CD4-positive, alpha-beta memory T cell (primary cell): ENCODE measurements around the gene IFNE. TPM values are rescaled to one million over a fixed set of nuclear protein-coding genes. Genes with fewer than 3 reads are reported as not detected.

Source experiments
- CTCF ChIA-PET: fragments of 350-600 bp; sonication (Branson Sonifier 250); formaldehyde crosslinking; loops from one replicate; lab custom pipeline; 2021; ENCODE audit warnings: inconsistent platforms; ENCODE audit not compliant: partially characterized antibody; lab: Charles Lee
- POLR2A ChIA-PET: fragments of 350-600 bp; sonication (Branson Sonifier 250); formaldehyde crosslinking; loops from one replicate; lab custom pipeline; 2021; ENCODE audit not compliant: partially characterized antibody; lab: Charles Lee
- DNase-seq, 5 donors: peaks; one replicate each; pipeline versions ENCODE4 v3.0.0 to v3.0.0-alpha.2; 2020 to 2022; ENCODE audit warnings: mixed read lengths in 1 of 5
- H3K27ac ChIP-seq: one replicate; pipeline ENCODE4 v1.7.0; 2013; ENCODE audit warnings: low read depth, low read length
- H3K27me3 ChIP-seq: 2 replicates; pipeline ENCODE4 v1.7.0; 2013; ENCODE audit warnings: mild to moderate bottlenecking, low read length, moderate library complexity; ENCODE audit not compliant: insufficient read depth
- H3K36me3 ChIP-seq: 2 replicates; pipeline ENCODE4 v1.7.0; 2013; ENCODE audit warnings: mild to moderate bottlenecking, low read length, moderate library complexity; ENCODE audit not compliant: insufficient read depth
- H3K4me1 ChIP-seq: 2 replicates; pipeline ENCODE4 v1.7.0; 2013; ENCODE audit warnings: mild to moderate bottlenecking, low read length, moderate library complexity; ENCODE audit not compliant: insufficient read depth
- H3K4me3 ChIP-seq, 2 donors: one replicate each; pipeline ENCODE4 v1.7.0; 2013; ENCODE audit warnings: low read length in 2 of 2, mild to moderate bottlenecking in 1 of 2
- H3K9me3 ChIP-seq, 2 donors: one replicate each; pipeline ENCODE4 v1.7.0; 2013; ENCODE audit warnings: low read length in 2 of 2, control low read depth in 1 of 2; ENCODE audit not compliant: control insufficient read depth in 1 of 2
- H3K27ac Mint-ChIP-seq, 7 donors: one replicate each; pipeline ENCODE4 v1.8.0; 2020 to 2021; ENCODE audit warnings: mixed read lengths in 7 of 7, mild to moderate bottlenecking in 6 of 7, inconsistent platforms in 3 of 7, moderate library complexity in 3 of 7
- H3K27me3 Mint-ChIP-seq, 2 donors: one replicate each; pipeline ENCODE4 v1.8.0; 2020 to 2021; ENCODE audit warnings: mixed read lengths in 2 of 2
- H3K36me3 Mint-ChIP-seq, 2 donors: one replicate each; pipeline ENCODE4 v1.8.0; 2020 to 2021; ENCODE audit warnings: mixed read lengths in 2 of 2, inconsistent platforms in 1 of 2, mild to moderate bottlenecking in 1 of 2
- H3K4me1 Mint-ChIP-seq, 4 donors: one replicate each; pipeline ENCODE4 v1.8.0; 2020 to 2021; ENCODE audit warnings: mixed read lengths in 4 of 4, mild to moderate bottlenecking in 1 of 4
- H3K4me3 Mint-ChIP-seq, 8 donors: one replicate each; pipeline ENCODE4 v1.8.0; 2020 to 2021; ENCODE audit warnings: mixed read lengths in 8 of 8, mild to moderate bottlenecking in 7 of 8, moderate library complexity in 6 of 8, inconsistent platforms in 3 of 8
- H3K9me3 Mint-ChIP-seq, 8 donors: one replicate each; pipeline ENCODE4 v1.8.0; 2020 to 2021; ENCODE audit warnings: mixed read lengths in 8 of 8, mild to moderate bottlenecking in 5 of 8, inconsistent platforms in 3 of 8, moderate library complexity in 1 of 8
- intact Hi-C: fragments of 100-400 bp; cut with micrococcal nuclease; formaldehyde crosslinking; loops from one replicate; pipeline ENCODE4 v1.15.1; 2023
- polyA plus RNA-seq, 2 donors: library from polyadenylated mRNA; unstranded; fragments of 300-500 nt; fragmentation: Illumina TruSeq; gene quantifications; one replicate each; pipeline ENCODE4 v1.2.3, GENCODE V29; 2021
- total RNA-seq, 2 experiments: library from RNA; stranded (reverse); gene quantifications; one replicate each; pipeline ENCODE4 v1.2.3, GENCODE V29; 2021

Gene IFNE
- total and polyA plus RNA-seq, 4 experiments from 2014 or later, result not detected

GRCh38 chr9:21499912-21500311 is 17.8 kb upstream of the IFNE start:
- Mint-ChIP-seq H3K27ac (no peak overlapping the region), H3K27me3 (peaks cover 1 to 2% of the 10 kb centered on the region in 2 donors), H3K9me3 (no peaks in the 10 kb centered on the region), H3K36me3 (no peaks in the 10 kb centered on the region), H3K4me1 (peaks cover 0 to 6% (median 0%) of the 10 kb centered on the region in 4 donors), H3K4me3 (no peak overlapping the region)
- H3K4me3 ChIP-seq, result no peak overlapping the region
- CTCF ChIA-PET, result no interaction called here
- H3K36me3 ChIP-seq, result no peaks in the 10 kb centered on the region
- H3K9me3 ChIP-seq, result no peaks in the 10 kb centered on the region
- H3K27me3 ChIP-seq, result no peaks in the 10 kb centered on the region
- POLR2A ChIA-PET, result no interaction called here
- H3K27ac ChIP-seq, result no peak overlapping the region
- intact Hi-C loops, result loop anchor here (10.0 kb wide), 1 partner anchor 55 kb away; no protein-coding TSS in a partner anchor
- peaks cover 7% of the 10 kb centered on the region for H3K4me1 ChIP-seq
- no peak for DNase-seq

- intact Hi-C loops, result loop anchor here (1.0 kb wide), 1 partner anchor 298 kb away; no protein-coding TSS in a partner anchor
These were observed 9.6 kb upstream of the IFNE start for GRCh38 chr9:21491756-21492155.

GRCh38 chr9:21481470-21482056 is 550 bp downstream of the IFNE start:
- Mint-ChIP-seq H3K27ac (no peak overlapping the region), H3K4me3 (no peak overlapping the region), H3K4me1 (no peaks in the 10 kb centered on the region), H3K9me3 (peaks cover 0 to 16% (median 12%) of the 10 kb centered on the region in 8 donors), H3K36me3 (no peaks in the 10 kb centered on the region), H3K27me3 (peaks cover 4 to 6% of the 10 kb centered on the region in 2 donors)
- Histone ChIP-seq H3K9me3 (no peaks in the 10 kb centered on the region), H3K27ac (no peak overlapping the region), H3K4me3 (no peak overlapping the region), H3K36me3 (no peaks in the 10 kb centered on the region), H3K4me1 (no peaks in the 10 kb centered on the region), H3K27me3 (no peaks in the 10 kb centered on the region)
- ChIA-PET CTCF (no interaction called here), POLR2A (no interaction called here)
- intact Hi-C loops, result no loop called here
- DNase-seq, result no peak

More at GRCh38 chr9:21491756-21492155, 9.6 kb upstream of the IFNE start:
- Histone ChIP-seq H3K4me3 (no peak overlapping the region), H3K36me3 (no peaks in the 10 kb centered on the region), H3K27ac (no peak overlapping the region), H3K27me3 (no peaks in the 10 kb centered on the region), H3K9me3 (no peaks in the 10 kb centered on the region), H3K4me1 (no peaks in the 10 kb centered on the region)
- CTCF ChIA-PET, result interaction anchor here (0.9 to 3.7 kb wide), 6 partner anchors 13 to 309 kb away, joined by 3 to 15 read pairs (median 6); no protein-coding TSS in a partner anchor
- peaks cover 0 to 2% of the 10 kb centered on the region in 2 donors for H3K27me3 Mint-ChIP-seq
- no peak overlapping the region for H3K4me3 Mint-ChIP-seq
- no peaks in the 10 kb centered on the region for H3K9me3 Mint-ChIP-seq
- H3K36me3 Mint-ChIP-seq, result no peaks in the 10 kb centered on the region
- POLR2A ChIA-PET, result no interaction called here
- H3K4me1 Mint-ChIP-seq, result peaks cover 0 to 6% (median 0%) of the 10 kb centered on the region in 4 donors
- DNase-seq, result no peak
- no peak overlapping the region for H3K27ac Mint-ChIP-seq

- CTCF ChIA-PET, result interaction anchor here (1.8 kb wide), 1 partner anchor 13 kb away, joined by 4 read pairs; no protein-coding TSS in a partner anchor
- H3K4me3 Mint-ChIP-seq, result no peak overlapping the region
- Histone ChIP-seq H3K4me1 (no peaks in the 10 kb centered on the region), H3K27ac (no peak overlapping the region), H3K27me3 (no peaks in the 10 kb centered on the region), H3K9me3 (no peaks in the 10 kb centered on the region), H3K36me3 (no peaks in the 10 kb centered on the region), H3K4me3 (no peak overlapping the region)
- no peaks in the 10 kb centered on the region for H3K4me1 Mint-ChIP-seq
- peaks cover 3 to 6% of the 10 kb centered on the region in 2 donors for H3K27me3 Mint-ChIP-seq
- H3K27ac Mint-ChIP-seq, result no peak overlapping the region
- H3K9me3 Mint-ChIP-seq, result no peaks in the 10 kb centered on the region
- POLR2A ChIA-PET, result no interaction called here
- DNase-seq, result no peak
- no peaks in the 10 kb centered on the region for H3K36me3 Mint-ChIP-seq
- intact Hi-C loops, result no loop called here
These were observed 2.9 kb downstream of the IFNE start for GRCh38 chr9:21479152-21479702.

GRCh38 chr9:21477466-21477865 is 4.6 kb downstream of the IFNE start:
- H3K9me3 ChIP-seq, result no peaks in the 10 kb centered on the region
- ChIA-PET CTCF (no interaction called here), POLR2A (no interaction called here)
- H3K4me3 ChIP-seq, result no peak overlapping the region
- peaks cover 4 to 8% of the 10 kb centered on the region in 2 donors for H3K27me3 Mint-ChIP-seq
- H3K27ac Mint-ChIP-seq, result no peak overlapping the region
- DNase-seq, result no peak
- no peaks in the 10 kb centered on the region for H3K27me3 ChIP-seq
- no peak overlapping the region for H3K4me3 Mint-ChIP-seq
- no peaks in the 10 kb centered on the region for H3K4me1 Mint-ChIP-seq
- H3K27ac ChIP-seq, result no peak overlapping the region
- no peaks in the 10 kb centered on the region for H3K9me3 Mint-ChIP-seq
- no peaks in the 10 kb centered on the region for H3K36me3 Mint-ChIP-seq
- H3K36me3 ChIP-seq, result no peaks in the 10 kb centered on the region
- no peaks in the 10 kb centered on the region for H3K4me1 ChIP-seq
- intact Hi-C loops, result no loop called here

- Histone ChIP-seq H3K27ac (no peak overlapping the region), H3K27me3 (no peaks in the 10 kb centered on the region), H3K4me3 (no peak overlapping the region), H3K4me1 (no peaks in the 10 kb centered on the region), H3K9me3 (no peaks in the 10 kb centered on the region), H3K36me3 (no peaks in the 10 kb centered on the region)
- Mint-ChIP-seq H3K9me3 (no peaks in the 10 kb centered on the region), H3K36me3 (no peaks in the 10 kb centered on the region), H3K27me3 (peaks cover 3 to 9% of the 10 kb centered on the region in 2 donors), H3K27ac (no peak overlapping the region), H3K4me3 (no peak overlapping the region), H3K4me1 (no peaks in the 10 kb centered on the region)
- ChIA-PET CTCF (interaction anchor here (0.9 to 1.8 kb wide), 4 partner anchors 11 to 315 kb away, joined by 3 to 5 read pairs (median 4); no protein-coding TSS in a partner anchor), POLR2A (no interaction called here)
- intact Hi-C loops, result no loop called here
- no peak for DNase-seq
These were observed 8.9 kb downstream of the IFNE start for GRCh38 chr9:21473236-21473635.

- no peaks in the 10 kb centered on the region for H3K36me3 Mint-ChIP-seq
- CTCF ChIA-PET, result interaction anchor here (1.9 kb wide), 1 partner anchor 239 kb away, joined by 14 read pairs; no protein-coding TSS in a partner anchor
- peaks cover 0 to 2% (median 0%) of the 10 kb centered on the region in 4 donors for H3K4me1 Mint-ChIP-seq
- Histone ChIP-seq H3K9me3 (no peaks in the 10 kb centered on the region), H3K27ac (no peak overlapping the region), H3K4me3 (no peak overlapping the region), H3K36me3 (no peaks in the 10 kb centered on the region), H3K4me1 (no peaks in the 10 kb centered on the region), H3K27me3 (no peaks in the 10 kb centered on the region)
- H3K9me3 Mint-ChIP-seq, result no peaks in the 10 kb centered on the region
- peaks cover 4% of the 10 kb centered on the region in 2 donors for H3K27me3 Mint-ChIP-seq
- POLR2A ChIA-PET, result no interaction called here
- intact Hi-C loops, result no loop called here
- DNase-seq, result no peak
- no peak overlapping the region for H3K27ac Mint-ChIP-seq
- no peak overlapping the region for H3K4me3 Mint-ChIP-seq
These were observed 12.0 kb downstream of the IFNE start for GRCh38 chr9:21470126-21470525.
